Gastroesophageal sphincter (tissue), 4 donors: ENCODE measurements around the gene SND1. TPM values are rescaled to one million over a fixed set of nuclear protein-coding genes. Genes with fewer than 3 reads are reported as not detected.

Source experiments
- ATAC-seq: fragments of 150-250 bp; one replicate; pipeline ENCODE4 v1.9.1; 2016; ENCODE audit warnings: mild to moderate bottlenecking, moderate library complexity
- H3K27ac ChIP-seq, 4 donors: fragments of 200-600 bp; sonication (generic) in 3 of 4; 1 replicate in 3 of 4; 2 replicates in 1 of 4; pipeline ENCODE4 v1.5.1; 2016 to 2019
- H3K27me3 ChIP-seq: fragments of 200-600 bp; sonication (generic); one replicate; pipeline ENCODE4 v1.5.1; 2019
- H3K36me3 ChIP-seq, 2 donors: fragments of 200-600 bp; sonication (generic); one replicate each; pipeline ENCODE4 v1.5.1; 2019; ENCODE audit warnings: control low read depth in 1 of 2
- H3K4me1 ChIP-seq, 3 donors: fragments of 200-600 bp; sonication (generic); 1 replicate in 2 of 3; 2 replicates in 1 of 3; pipeline ENCODE4 v1.5.1; 2016 to 2019; ENCODE audit warnings: control low read depth in 2 of 3
- H3K4me3 ChIP-seq, 2 donors: fragments of 200-600 bp; sonication (generic); one replicate each; pipeline ENCODE4 v1.5.1; 2019; ENCODE audit warnings: mild to moderate bottlenecking in 1 of 2, moderate library complexity in 1 of 2
- H3K9me3 ChIP-seq, 3 donors: fragments of 200-600 bp; sonication (generic); one replicate each; pipeline ENCODE4 v1.5.1; 2017 to 2019; ENCODE audit warnings: control low read depth in 2 of 3
- EP300 ChIP-seq: sonication (generic); formaldehyde crosslinking; IDR thresholded peaks from one replicate; pipeline ENCODE4 v1.6.1; 2017; ENCODE audit warnings: antibody characterized with exemption, mild to moderate bottlenecking
- POLR2A ChIP-seq, 2 donors: fragments of 450-650 bp; IDR thresholded peaks; one replicate each; pipeline ENCODE4 v1.6.1; 2017; ENCODE audit warnings: antibody characterized with exemption in 2 of 2, mild to moderate bottlenecking in 2 of 2, moderate library complexity in 1 of 2
- POLR2AphosphoS5 ChIP-seq: sonication (generic); formaldehyde crosslinking; IDR thresholded peaks from one replicate; pipeline ENCODE4 v1.6.1; 2017; ENCODE audit warnings: antibody characterized with exemption
- WGBS, 2 donors: methylation state at CpG; one replicate each; pipeline ENCODE4 v1.1.5; 2018; ENCODE audit warnings: low coverage in 1 of 2; 5-methylcytosine and 5-hydroxymethylcytosine counted together
- small RNA-seq, 4 donors: library from RNA; depleted of rRNA; stranded (forward); fragments of <200 nt; gene quantifications; one replicate each; pipeline ENCODE3, GENCODE V24; 2016
- total RNA-seq, 4 donors: library from RNA; depleted of rRNA; stranded (reverse); fragments of >200 nt; gene quantifications; one replicate each; pipeline ENCODE4 v1.1.0, GENCODE V29; 2016
- TF ChIP-seq, protein P1 (sequence below), 4 experiments: fragments of 200-600 bp in 2 of 4; fragments of 450-650 bp in 2 of 4; sonication (generic) in 1 of 4; IDR thresholded peaks; one replicate each; pipeline ENCODE4 v1.5.1; 2017 to 2019; ENCODE audit warnings: antibody characterized with exemption in 4 of 4, mild to moderate bottlenecking in 2 of 4, moderate library complexity in 2 of 4

Gene SND1
- total RNA-seq, 4 donors from 2014 or later = 97.1 to 119 (median 103) TPM

DNA sequence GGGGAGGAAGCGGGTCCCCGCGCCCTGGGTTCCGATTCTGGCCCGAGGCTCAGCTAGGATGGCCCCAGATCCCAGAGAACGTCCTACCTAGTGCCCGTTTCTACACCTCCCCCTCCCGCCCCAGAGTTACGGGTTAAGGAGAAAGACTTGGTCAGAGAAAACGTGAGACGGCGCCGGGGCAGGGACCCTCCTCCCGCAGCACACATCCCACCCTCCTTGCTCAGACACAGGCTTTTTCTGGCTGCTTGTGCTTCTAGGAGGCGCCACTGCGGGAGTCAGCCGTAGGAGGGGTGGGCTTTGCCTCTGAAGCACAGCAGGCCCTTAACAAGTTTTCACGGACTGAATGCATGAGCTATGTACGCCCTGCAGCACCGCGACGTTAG is 484.2 kb downstream of the SND1 start:
- H3K36me3 ChIP-seq = no peaks in the 10 kb centered on the region
- 0 to 7% methylated on average over 6 to 8 of the region's 22 CpGs for WGBS, 2 donors
- peak overlapping the region; percentile 22 to 61 for H3K4me3 ChIP-seq
- TF ChIP-seq POLR2AphosphoS5 (no peak), EP300 (no peak), POLR2A (IDR thresholded peaks at IDR 0.05) (no peak)
- TF ChIP-seq, protein P1, sequence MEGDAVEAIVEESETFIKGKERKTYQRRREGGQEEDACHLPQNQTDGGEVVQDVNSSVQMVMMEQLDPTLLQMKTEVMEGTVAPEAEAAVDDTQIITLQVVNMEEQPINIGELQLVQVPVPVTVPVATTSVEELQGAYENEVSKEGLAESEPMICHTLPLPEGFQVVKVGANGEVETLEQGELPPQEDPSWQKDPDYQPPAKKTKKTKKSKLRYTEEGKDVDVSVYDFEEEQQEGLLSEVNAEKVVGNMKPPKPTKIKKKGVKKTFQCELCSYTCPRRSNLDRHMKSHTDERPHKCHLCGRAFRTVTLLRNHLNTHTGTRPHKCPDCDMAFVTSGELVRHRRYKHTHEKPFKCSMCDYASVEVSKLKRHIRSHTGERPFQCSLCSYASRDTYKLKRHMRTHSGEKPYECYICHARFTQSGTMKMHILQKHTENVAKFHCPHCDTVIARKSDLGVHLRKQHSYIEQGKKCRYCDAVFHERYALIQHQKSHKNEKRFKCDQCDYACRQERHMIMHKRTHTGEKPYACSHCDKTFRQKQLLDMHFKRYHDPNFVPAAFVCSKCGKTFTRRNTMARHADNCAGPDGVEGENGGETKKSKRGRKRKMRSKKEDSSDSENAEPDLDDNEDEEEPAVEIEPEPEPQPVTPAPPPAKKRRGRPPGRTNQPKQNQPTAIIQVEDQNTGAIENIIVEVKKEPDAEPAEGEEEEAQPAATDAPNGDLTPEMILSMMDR (IDR thresholded peaks at IDR 0.05) = no peak
- peak; percentile 40 for ATAC-seq
- H3K27ac ChIP-seq = no peak overlapping the region
- peaks cover 69% of the 10 kb centered on the region for H3K27me3 ChIP-seq
- peaks cover 0 to 22% (median 6%) of the 10 kb centered on the region in 3 donors for H3K4me1 ChIP-seq
- peaks cover 0 to 9% (median 0%) of the 10 kb centered on the region in 3 donors for H3K9me3 ChIP-seq

DNA sequence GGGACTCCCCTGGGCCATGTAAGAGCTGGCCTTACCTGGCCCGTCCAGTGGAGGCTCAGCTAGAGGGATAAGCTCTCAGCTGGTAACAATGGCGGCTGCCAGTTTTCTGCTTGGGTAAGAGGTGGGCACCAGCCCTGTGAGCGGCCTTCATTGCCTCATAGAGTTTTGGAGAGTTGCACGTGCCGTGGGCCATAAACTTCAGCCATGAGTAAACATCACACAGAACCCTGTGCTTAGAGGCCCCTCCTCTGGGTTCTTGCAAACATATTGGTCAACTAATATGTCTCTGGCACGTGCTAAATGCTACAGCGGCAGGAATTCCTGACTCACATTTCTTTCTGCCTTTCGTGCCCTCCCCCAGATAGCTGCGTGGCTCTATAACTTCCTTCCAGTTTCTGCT is 485.2 kb downstream of the SND1 start:
- Histone ChIP-seq H3K36me3 (no peaks in the 10 kb centered on the region), H3K9me3 (peaks cover 0 to 9% (median 0%) of the 10 kb centered on the region in 3 donors), H3K4me1 (peaks cover 0 to 22% (median 6%) of the 10 kb centered on the region in 3 donors), H3K27ac (no peak overlapping the region), H3K4me3 (no peak overlapping the region), H3K27me3 (peaks cover 73% of the 10 kb centered on the region)
- TF ChIP-seq POLR2AphosphoS5 (no peak), EP300 (no peak), POLR2A (IDR thresholded peaks at IDR 0.05) (no peak)
- TF ChIP-seq, protein P1 (IDR thresholded peaks at IDR 0.05) = no peak
- WGBS, 2 donors = 38 to 56% methylated on average over 4 to 7 of the region's 9 CpGs
- no peak for ATAC-seq

DNA sequence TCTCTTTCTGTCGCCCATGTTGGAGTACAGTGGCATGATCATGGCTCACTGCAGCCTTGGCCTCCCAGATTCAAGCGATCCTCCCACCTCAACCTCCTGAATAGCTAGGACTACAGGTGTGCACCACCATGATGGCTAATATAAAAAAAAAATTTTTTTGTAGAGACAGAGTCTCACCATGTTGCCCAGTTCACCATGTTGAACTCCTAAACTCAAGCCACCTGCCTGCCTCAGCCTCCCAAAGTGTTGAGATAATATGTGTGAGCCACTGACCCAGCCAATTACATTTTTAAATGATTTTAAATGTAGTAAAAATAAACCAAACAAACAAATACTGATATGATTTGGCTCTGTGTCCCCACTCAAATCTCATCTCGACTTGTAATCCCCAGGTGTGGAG is 487.4 kb downstream of the SND1 start:
- WGBS, 2 donors = 59 to 64% methylated on average over 3 of the region's 3 CpGs
- no peak for ATAC-seq
- Histone ChIP-seq H3K4me1 (peaks cover 0 to 19% (median 6%) of the 10 kb centered on the region in 3 donors), H3K27ac (no peak overlapping the region), H3K27me3 (peaks cover 69% of the 10 kb centered on the region), H3K9me3 (peaks cover 0 to 25% (median 0%) of the 10 kb centered on the region in 3 donors), H3K4me3 (no peak overlapping the region), H3K36me3 (no peaks in the 10 kb centered on the region)
- TF ChIP-seq POLR2AphosphoS5 (no peak), EP300 (no peak), POLR2A (IDR thresholded peaks at IDR 0.05) (no peak)
- TF ChIP-seq, protein P1 (IDR thresholded peaks at IDR 0.05) = no peak

DNA sequence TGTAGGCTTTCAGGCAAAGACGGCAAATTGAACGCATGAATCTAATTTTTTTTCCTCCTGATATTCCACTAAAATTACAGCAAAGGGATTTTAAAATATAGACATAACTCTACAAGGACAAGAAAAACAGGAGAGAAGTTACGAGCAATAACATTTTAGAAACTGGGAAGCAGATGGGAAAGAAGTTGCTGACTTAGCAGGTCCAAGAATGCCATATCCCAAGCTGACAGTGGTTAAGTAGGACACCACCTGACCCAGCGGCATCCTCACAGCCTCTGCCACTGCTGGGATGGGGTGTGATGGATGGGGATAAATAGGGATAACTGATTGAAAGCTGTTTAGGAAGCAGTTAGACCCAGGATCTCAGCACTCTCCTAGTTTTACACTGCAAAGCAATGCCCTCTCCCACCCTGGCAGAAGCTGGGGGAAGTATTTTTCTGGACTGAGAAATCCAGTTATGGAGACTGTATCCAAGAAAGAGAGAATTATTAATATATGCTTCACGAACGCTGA is 489.7 kb downstream of the SND1 start:
- Histone ChIP-seq H3K4me1 (no peaks in the 10 kb centered on the region), H3K27me3 (peaks cover 60% of the 10 kb centered on the region), H3K36me3 (no peaks in the 10 kb centered on the region), H3K9me3 (peaks cover 0 to 25% (median 0%) of the 10 kb centered on the region in 3 donors), H3K27ac (no peak overlapping the region), H3K4me3 (no peak overlapping the region)
- TF ChIP-seq, protein P1 (IDR thresholded peaks at IDR 0.05) = no peak
- TF ChIP-seq EP300 (no peak), POLR2AphosphoS5 (no peak), POLR2A (IDR thresholded peaks at IDR 0.05) (no peak)
- 83 to 86% methylated on average over 4 to 6 of the region's 6 CpGs for WGBS, 2 donors
- no peak for ATAC-seq

Small RNAs within 50 kb of the gene (small RNA-seq; reads per million reads assigned to genes)
- 0 reads per million in 4 donors for gene MIR593

Other genes with a start within 250 kb of the SND1 start
- gene GCC1, start 66.6 kb upstream of the SND1 start, total RNA-seq = 10 to 100 TPM; 15.7 to 20.3 (median 16.8) TPM
- 100 to 1,000 TPM; 113 to 162 (median 141) TPM for gene ARF5, start 63.8 kb upstream of the SND1 start, total RNA-seq
- gene FSCN3, start 58.5 kb upstream of the SND1 start, total RNA-seq = 1 to 10 TPM in 3 of 4 donors, not detected in 1; 1.0 to 5.0 (median 1.4) TPM
- not detected for gene PAX4, start 34.1 kb upstream of the SND1 start, total RNA-seq